CD14-positive monocyte (primary cell): ENCODE data around the gene PRSS33. TPM values are rescaled to one million over a fixed set of nuclear protein-coding genes. Genes with fewer than 3 reads are reported as not detected.
A peak's percentile ranks its signal among the peaks of the same experiment; 100 is the strongest.

Source experiments
- DNase-seq, 3 donors: peaks; one replicate each; pipeline ENCODE4 v3.0.0-alpha.2; 2011 to 2022
- H2AFZ ChIP-seq: 2 replicates; pipeline ENCODE4 v1.6.0; 2012; ENCODE audit warnings: mild to moderate bottlenecking, low read depth, low read length, inconsistent platforms; ENCODE audit not compliant: insufficient read depth, poor library complexity, severe bottlenecking
- H3K27ac ChIP-seq, 2 donors: 1 replicate in 1 of 2; 2 replicates in 1 of 2; pipeline ENCODE4 v1.5.1; 2012 to 2013; ENCODE audit warnings: low read length in 2 of 2, control low read depth in 1 of 2, inconsistent platforms in 1 of 2, low read depth in 1 of 2, mild to moderate bottlenecking in 1 of 2
- H3K27me3 ChIP-seq, 2 donors: one replicate each; pipeline versions ENCODE4 v1.6.0 to v1.6.1; 2011 to 2013; ENCODE audit warnings: low read length in 2 of 2; ENCODE audit not compliant: control insufficient read depth in 2 of 2, insufficient read depth in 2 of 2
- H3K36me3 ChIP-seq, 2 donors: replicated peaks in 1 of 2; 1 replicate in 1 of 2; 2 replicates in 1 of 2; pipeline versions ENCODE4 v1.5.1 to v1.6.1; 2012 to 2013; ENCODE audit warnings: low read length in 2 of 2, control low read depth in 1 of 2, inconsistent platforms in 1 of 2, mild to moderate bottlenecking in 1 of 2; ENCODE audit not compliant: insufficient read depth in 2 of 2, control insufficient read depth in 1 of 2
- H3K4me1 ChIP-seq, 2 donors: 1 replicate in 1 of 2; 2 replicates in 1 of 2; pipeline versions ENCODE4 v1.5.1 to v1.6.1; 2012 to 2013; ENCODE audit warnings: low read length in 2 of 2, control low read depth in 1 of 2, inconsistent platforms in 1 of 2, mild to moderate bottlenecking in 1 of 2, moderate library complexity in 1 of 2; ENCODE audit not compliant: insufficient read depth in 2 of 2, control insufficient read depth in 1 of 2
- H3K4me2 ChIP-seq: replicated peaks from 2 replicates; pipeline ENCODE3; 2012; ENCODE audit warnings: low read length, moderate library complexity, mild to moderate bottlenecking; ENCODE audit not compliant: poor library complexity, severe bottlenecking; ENCODE audit errors: extremely low read depth
- H3K4me3 ChIP-seq, 3 experiments: fragments of 200-600 bp in 1 of 3; sonication (generic) in 1 of 3; replicated peaks in 1 of 3; 1 replicate in 2 of 3; 2 replicates in 1 of 3; pipeline ENCODE4 v1.5.1; 2011 to 2013; ENCODE audit warnings: low read length in 3 of 3, mild to moderate bottlenecking in 3 of 3, control low read depth in 2 of 3, low read depth in 2 of 3, inconsistent platforms in 1 of 3, moderate library complexity in 1 of 3
- H3K79me2 ChIP-seq: 2 replicates; pipeline ENCODE4 v1.6.0; 2012; ENCODE audit warnings: mild to moderate bottlenecking, control low read depth, inconsistent platforms, low read length, moderate library complexity; ENCODE audit not compliant: insufficient read depth
- H3K9ac ChIP-seq: 2 replicates; pipeline ENCODE4 v1.6.0; 2017; ENCODE audit warnings: low read length, mild to moderate bottlenecking; ENCODE audit not compliant: insufficient read depth, poor library complexity, severe bottlenecking
- H3K9me3 ChIP-seq, 2 donors: replicated peaks in 1 of 2; 1 replicate in 1 of 2; 2 replicates in 1 of 2; pipeline versions ENCODE4 v1.5.1 to v1.6.1; 2012 to 2013; ENCODE audit warnings: low read length in 2 of 2, control low read depth in 1 of 2; ENCODE audit not compliant: control insufficient read depth in 1 of 2, insufficient read depth in 1 of 2
- H4K20me1 ChIP-seq: 2 replicates; pipeline ENCODE4 v1.6.0; 2012; ENCODE audit warnings: mild to moderate bottlenecking, low read length, control low read depth, moderate library complexity; ENCODE audit not compliant: insufficient read depth
- H3K27ac Mint-ChIP-seq, 7 donors: one replicate each; pipeline ENCODE4 v1.8.0; 2020; ENCODE audit warnings: mild to moderate bottlenecking in 7 of 7, mixed read lengths in 7 of 7, moderate library complexity in 6 of 7, inconsistent platforms in 2 of 7
- H3K27me3 Mint-ChIP-seq, 3 donors: one replicate each; pipeline ENCODE4 v1.8.0; 2021 to 2022; ENCODE audit warnings: low read depth in 3 of 3, mild to moderate bottlenecking in 3 of 3, mixed read lengths in 3 of 3, moderate library complexity in 3 of 3, inconsistent platforms in 1 of 3
- H3K36me3 Mint-ChIP-seq, 2 donors: one replicate each; pipeline ENCODE4 v1.8.0; 2020; ENCODE audit warnings: mixed read lengths in 2 of 2, inconsistent platforms in 1 of 2, mild to moderate bottlenecking in 1 of 2
- H3K4me1 Mint-ChIP-seq: one replicate; pipeline ENCODE4 v1.8.0; 2020; ENCODE audit warnings: mild to moderate bottlenecking, mixed read lengths
- H3K4me3 Mint-ChIP-seq, 2 donors: one replicate each; pipeline ENCODE4 v1.8.0; 2020; ENCODE audit warnings: mild to moderate bottlenecking in 2 of 2, mixed read lengths in 2 of 2, moderate library complexity in 1 of 2
- H3K9me3 Mint-ChIP-seq, 7 donors: one replicate each; pipeline ENCODE4 v1.8.0; 2020 to 2022; ENCODE audit warnings: mixed read lengths in 7 of 7, mild to moderate bottlenecking in 6 of 7, moderate library complexity in 6 of 7, inconsistent platforms in 2 of 7
- CTCF ChIP-seq: fragments of 200-600 bp; IDR thresholded peaks from one replicate; pipeline ENCODE4 v1.8.0; 2022; ENCODE audit warnings: antibody characterized with exemption, mild to moderate bottlenecking
- WGBS: methylation state at CpG from one replicate; pipeline ENCODE4 v1.1.5; 2013; ENCODE audit warnings: missing lambda C conversion rate; ENCODE audit not compliant: insufficient coverage; 5-methylcytosine and 5-hydroxymethylcytosine counted together
- intact Hi-C, 2 donors: fragments of 100-400 bp; cut with micrococcal nuclease; formaldehyde crosslinking; loops; one replicate each; pipeline versions ENCODE4 v1.15.0 to v1.15.1; 2023
- polyA plus RNA-seq, 3 donors: library from polyadenylated mRNA; depleted of rRNA in 1 of 3; unstranded in 2 of 3; stranded (reverse) in 1 of 3; fragments of 300-500 nt in 2 of 3; fragments of >200 nt in 1 of 3; fragmentation: Illumina TruSeq in 2 of 3; gene quantifications; 1 replicate in 2 of 3; 2 replicates in 1 of 3; pipeline ENCODE4 v1.2.3, GENCODE V29; 2012 to 2021

Gene PRSS33
- polyA plus RNA-seq, 3 donors: 0.05 TPM; not detected in 2

- DNase-seq: no peak
- Mint-ChIP-seq H3K27me3 (peaks cover 0 to 5% (median 2%) of the 10 kb centered on the region in 3 donors), H3K4me3 (no peak overlapping the region), H3K9me3 (no peaks in the 10 kb centered on the region), H3K4me1 (no peaks in the 10 kb centered on the region), H3K27ac (peak overlapping the region in 1 of 7 donors; percentile 10), H3K36me3 (peaks cover 3 to 10% of the 10 kb centered on the region in 2 donors)
- no peak overlapping the region for H3K4me3 ChIP-seq
- no peaks in the 10 kb centered on the region for H3K4me1 ChIP-seq
- H2AFZ ChIP-seq: no peak overlapping the region
- H3K36me3 ChIP-seq: no peaks in the 10 kb centered on the region
- TF ChIP-seq CTCF: no peak
- no peak overlapping the region for H3K9ac ChIP-seq
- H3K27ac ChIP-seq: no peak overlapping the region
- no peaks in the 10 kb centered on the region for H3K79me2 ChIP-seq
- H3K9me3 ChIP-seq: no peaks in the 10 kb centered on the region
- intact Hi-C loops: no loop called here
- no peaks in the 10 kb centered on the region for H4K20me1 ChIP-seq
- no peaks in the 10 kb centered on the region for H3K27me3 ChIP-seq
- WGBS: 85% methylated on average over 11 of the region's 15 CpGs
- no peak overlapping the region for H3K4me2 ChIP-seq
Observed at GRCh38 chr16:2745116-2745890, 42.1 kb downstream of the PRSS33 start.

GRCh38 chr16:2744711-2745110, 42.6 kb downstream of the PRSS33 start:
- intact Hi-C loops: no loop called here
- Histone ChIP-seq H3K79me2 (no peaks in the 10 kb centered on the region), H3K4me2 (no peak overlapping the region), H3K36me3 (no peaks in the 10 kb centered on the region), H4K20me1 (no peaks in the 10 kb centered on the region), H3K9me3 (no peaks in the 10 kb centered on the region), H3K4me3 (no peak overlapping the region), H3K9ac (no peak overlapping the region), H3K27me3 (no peaks in the 10 kb centered on the region), H3K27ac (no peak overlapping the region), H3K4me1 (no peaks in the 10 kb centered on the region), H2AFZ (no peak overlapping the region)
- no peaks in the 10 kb centered on the region for H3K4me1 Mint-ChIP-seq
- H3K4me3 Mint-ChIP-seq: no peak overlapping the region
- H3K36me3 Mint-ChIP-seq: peaks cover 0 to 4% of the 10 kb centered on the region in 2 donors
- no peak overlapping the region for H3K27ac Mint-ChIP-seq
- DNase-seq: no peak
- WGBS: 97% methylated on average over 5 of the region's 6 CpGs
- H3K27me3 Mint-ChIP-seq: peaks cover 0 to 5% (median 3%) of the 10 kb centered on the region in 3 donors
- TF ChIP-seq CTCF: no peak
- no peaks in the 10 kb centered on the region for H3K9me3 Mint-ChIP-seq
